GM18951 (cell line): ENCODE results near the gene NONO.

Experiments used
- POLR2A ChIP-seq: IDR thresholded peaks from 4 replicates; pipeline ENCODE4 v1.6.1; 2011; ENCODE audit warnings: mild to moderate bottlenecking; ENCODE audit not compliant: insufficient read length, insufficient read depth; ENCODE audit errors: extremely low read depth
- in situ Hi-C: fragments of 300-500 bp; cut with MboI; formaldehyde crosslinking; loops from one replicate; pipeline ENCODE4 v1.12.0; 2022; ENCODE audit warnings: low sequenced_read_pairs, mixed read lengths, inconsistent platforms; ENCODE audit not compliant: unreplicated experiment

The NONO gene

GRCh38 chrX:71283403-71284143, at the start of gene NONO:
Gene NONO, plus strand, starts transcription at chrX:71283635. Its CDS starts 7,003 bp downstream, at chrX:71290638.
- TF ChIP-seq POLR2A, result peak; percentile 81
- in situ Hi-C loops, result no loop called here

GRCh38 chrX:71235482-71235881, 48.0 kb upstream of the NONO start:
- in situ Hi-C loops, result no loop called here
- no peak for TF ChIP-seq POLR2A

GRCh38 chrX:71236836-71237235, 46.6 kb upstream of the NONO start:
- in situ Hi-C loops, result no loop called here
- TF ChIP-seq POLR2A, result no peak

GRCh38 chrX:71239781-71240180, 43.7 kb upstream of the NONO start:
- in situ Hi-C loops, result no loop called here
- TF ChIP-seq POLR2A, result no peak

- TF ChIP-seq POLR2A, result no peak
- in situ Hi-C loops, result no loop called here
Observed at GRCh38 chrX:71241301-71241700, 42.1 kb upstream of the NONO start.

GRCh38 chrX:71244359-71245128, 38.9 kb upstream of the NONO start:
- TF ChIP-seq POLR2A, result no peak

GRCh38 chrX:71245159-71245558, 38.3 kb upstream of the NONO start:
- in situ Hi-C loops, result no loop called here
- TF ChIP-seq POLR2A, result no peak

More at GRCh38 chrX:71244359-71245128, 38.9 kb upstream of the NONO start:
- in situ Hi-C loops, result no loop called here

GRCh38 chrX:71250841-71251240, 32.6 kb upstream of the NONO start:
- in situ Hi-C loops, result no loop called here

GRCh38 chrX:71251466-71251973, 31.9 kb upstream of the NONO start:
- in situ Hi-C loops, result no loop called here
- TF ChIP-seq POLR2A, result no peak

More at GRCh38 chrX:71250841-71251240, 32.6 kb upstream of the NONO start:
- no peak for TF ChIP-seq POLR2A

GRCh38 chrX:71252221-71252620, 31.2 kb upstream of the NONO start:
- no peak for TF ChIP-seq POLR2A
- in situ Hi-C loops, result no loop called here

GRCh38 chrX:71253253-71254091, 30.0 kb upstream of the NONO start:
- no peak for TF ChIP-seq POLR2A
- in situ Hi-C loops, result no loop called here

GRCh38 chrX:71254092-71254963, 29.1 kb upstream of the NONO start, which contains the start of gene ZMYM3:
Gene ZMYM3, minus strand, starts transcription at chrX:71254140. Its CDS starts 885 bp downstream, at chrX:71253255.
- peak; percentile 33 for TF ChIP-seq POLR2A
- in situ Hi-C loops, result no loop called here
